HG03159 (cell line): Measurements from ENCODE around the gene TMEM18.

Source experiments
- ATAC-seq: cut with Tn5 transposase; IDR thresholded peaks from one replicate; pipeline ENCODE4 v1.9.1; 2021; ENCODE audit warnings: mild to moderate bottlenecking, moderate library complexity; ENCODE audit not compliant: unreplicated experiment

TMEM18 gene

GRCh38 chr2:673615-674320 lies 3.4 kb downstream of the TMEM18 start:
- no peak for ATAC-seq

GRCh38 chr2:673016-673415 lies 4.2 kb downstream of the TMEM18 start:
- no peak for ATAC-seq

- ATAC-seq, result no peak
Measured at GRCh38 chr2:672606-672905, 4.7 kb downstream of the TMEM18 start.

GRCh38 chr2:671787-672605 lies 5.2 kb downstream of the TMEM18 start:
- ATAC-seq, result no peak

GRCh38 chr2:671072-671471 lies 6.1 kb downstream of the TMEM18 start:
- no peak for ATAC-seq

- ATAC-seq, result no peak
Measured at GRCh38 chr2:670637-671036, 6.6 kb downstream of the TMEM18 start.

- no peak for ATAC-seq
Measured at GRCh38 chr2:669323-669722, 7.9 kb downstream of the TMEM18 start.

- ATAC-seq, result no peak
Measured at GRCh38 chr2:668000-668398, 9.2 kb downstream of the TMEM18 start.

- ATAC-seq, result peak; percentile 77
Measured at GRCh38 chr2:667332-667999, 9.7 kb downstream of the TMEM18 start.

GRCh38 chr2:666441-666840 lies 10.8 kb downstream of the TMEM18 start:
- no peak for ATAC-seq

- ATAC-seq, result no peak
Measured at GRCh38 chr2:665340-666073, 11.7 kb downstream of the TMEM18 start.

- ATAC-seq, result no peak
Measured at GRCh38 chr2:664063-664462, 13.1 kb downstream of the TMEM18 start.

- ATAC-seq, result no peak
Measured at GRCh38 chr2:663221-663620, 14.0 kb downstream of the TMEM18 start.

- no peak for ATAC-seq
Measured at GRCh38 chr2:661360-661635, 15.9 kb downstream of the TMEM18 start.

GRCh38 chr2:660586-661359 lies 16.4 kb downstream of the TMEM18 start:
- no peak for ATAC-seq

GRCh38 chr2:660029-660428 lies 17.2 kb downstream of the TMEM18 start:
- no peak for ATAC-seq

- no peak for ATAC-seq
Measured at GRCh38 chr2:658426-658825, 18.8 kb downstream of the TMEM18 start.

- ATAC-seq, result no peak
Measured at GRCh38 chr2:657766-658165, 19.4 kb downstream of the TMEM18 start.

GRCh38 chr2:656676-657075 lies 20.5 kb downstream of the TMEM18 start:
- ATAC-seq, result no peak

- no peak for ATAC-seq
Measured at GRCh38 chr2:655626-656025, 21.6 kb downstream of the TMEM18 start.

GRCh38 chr2:654896-655295 lies 22.3 kb downstream of the TMEM18 start:
- no peak for ATAC-seq
